GM21717 (cell line): Measurements from ENCODE around the gene CEP152.
"Not testable (repeated sequence)": the region's sequence is repeated elsewhere in the genome, so short reads cannot be mapped to it uniquely, and the experiment has no call there.

Experiments used
- ATAC-seq: cut with Tn5 transposase; IDR thresholded peaks from one replicate; pipeline ENCODE4 v1.9.1; 2021; ENCODE audit warnings: mild to moderate bottlenecking, moderate library complexity; ENCODE audit not compliant: unreplicated experiment

CEP152 gene

DNA sequence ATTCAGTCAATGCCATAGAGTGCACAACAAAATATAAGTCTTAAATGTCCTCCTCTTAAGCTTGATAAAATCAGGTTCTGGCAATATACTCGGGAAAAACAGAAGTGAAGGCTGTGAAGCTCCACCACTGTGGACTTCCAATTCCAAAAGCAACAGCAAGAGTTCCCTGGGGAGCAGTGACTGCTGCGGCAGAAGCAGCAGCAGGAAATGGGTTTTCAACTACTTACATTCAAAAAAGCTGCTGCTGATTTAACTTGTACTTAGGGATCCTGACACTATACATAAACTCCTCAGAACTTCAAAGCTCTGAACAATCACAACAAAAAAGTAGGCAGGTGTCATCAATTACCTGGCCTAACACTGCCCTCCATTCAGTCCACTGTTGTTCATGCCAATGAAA, 4.7 kb downstream of the CEP152 start:
- no peak for ATAC-seq

DNA sequence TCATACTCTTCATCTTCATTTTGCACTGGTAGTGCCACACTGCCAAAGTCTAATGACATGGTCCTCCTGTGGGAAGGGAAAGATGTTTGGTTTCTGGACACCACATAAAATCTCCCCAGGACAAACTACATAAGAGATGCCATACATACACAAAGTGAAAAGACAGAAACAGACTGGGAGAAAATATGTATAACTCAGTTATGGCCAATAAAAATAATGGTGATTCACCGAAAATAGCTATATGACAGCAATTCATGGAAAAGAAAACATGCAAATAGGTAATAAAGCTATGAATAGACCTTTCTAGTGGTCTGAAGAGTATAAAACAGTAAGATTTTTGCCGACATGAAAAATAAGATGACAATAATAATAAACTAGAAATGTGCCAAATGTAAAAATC, 5.3 kb downstream of the CEP152 start:
- ATAC-seq: no peak

DNA sequence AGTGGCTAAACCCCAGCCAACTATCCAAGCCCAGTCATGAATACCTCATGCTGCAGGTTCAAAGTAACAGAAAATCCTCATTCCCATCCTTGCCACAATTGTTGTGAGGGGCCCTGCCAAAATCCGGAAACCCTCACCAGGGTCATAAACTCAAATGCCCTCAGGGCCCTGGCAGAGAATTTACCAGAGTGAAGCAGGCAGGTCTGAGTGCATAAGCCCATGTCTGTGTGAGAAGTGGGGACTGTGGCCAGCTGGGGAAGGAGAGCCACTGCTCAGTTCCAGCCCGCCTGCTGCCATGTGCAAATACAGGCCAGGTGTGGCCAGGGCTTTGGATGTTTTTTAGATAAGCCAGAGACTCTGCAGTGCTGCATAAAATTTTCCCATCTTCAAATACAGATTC, 7.0 kb downstream of the CEP152 start:
- no peak for ATAC-seq

DNA sequence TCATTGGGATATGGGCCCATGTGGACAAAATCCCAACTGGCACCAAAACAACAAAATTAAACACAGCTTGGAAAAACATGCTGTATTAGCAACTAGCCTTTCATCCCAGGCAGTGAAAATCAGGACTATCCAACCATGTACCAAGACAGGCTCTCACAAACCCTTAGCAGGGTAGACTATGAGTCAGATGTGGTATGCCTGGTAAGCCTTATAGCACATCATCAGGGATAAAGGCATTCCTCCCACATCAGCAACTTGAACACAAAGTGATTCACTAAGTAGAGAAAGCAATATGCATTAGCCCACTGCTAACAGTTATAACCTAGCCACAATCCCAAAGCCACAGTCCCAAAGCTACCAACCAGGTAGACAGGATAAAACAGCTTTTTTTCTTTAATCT, 8.0 kb downstream of the CEP152 start:
- no peak for ATAC-seq

DNA sequence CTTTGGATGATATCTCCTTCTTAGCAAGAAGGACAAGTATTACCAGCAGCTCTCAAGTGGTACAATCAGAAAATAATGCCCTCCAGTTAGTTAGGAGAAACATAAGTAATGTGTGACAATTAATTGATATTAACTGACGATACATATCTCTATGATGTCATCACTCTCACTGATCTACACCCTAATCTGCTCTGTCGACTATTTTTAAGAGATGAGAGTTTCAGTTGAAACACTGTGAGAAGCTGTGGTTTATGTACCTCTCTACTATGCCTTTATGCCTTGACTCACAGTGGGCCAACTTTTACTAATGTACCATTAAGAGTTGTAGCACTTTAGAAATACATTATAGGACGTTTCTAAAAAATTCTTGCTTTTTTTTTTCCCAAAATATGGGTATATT, 8.6 kb downstream of the CEP152 start:
- ATAC-seq: no peak

DNA sequence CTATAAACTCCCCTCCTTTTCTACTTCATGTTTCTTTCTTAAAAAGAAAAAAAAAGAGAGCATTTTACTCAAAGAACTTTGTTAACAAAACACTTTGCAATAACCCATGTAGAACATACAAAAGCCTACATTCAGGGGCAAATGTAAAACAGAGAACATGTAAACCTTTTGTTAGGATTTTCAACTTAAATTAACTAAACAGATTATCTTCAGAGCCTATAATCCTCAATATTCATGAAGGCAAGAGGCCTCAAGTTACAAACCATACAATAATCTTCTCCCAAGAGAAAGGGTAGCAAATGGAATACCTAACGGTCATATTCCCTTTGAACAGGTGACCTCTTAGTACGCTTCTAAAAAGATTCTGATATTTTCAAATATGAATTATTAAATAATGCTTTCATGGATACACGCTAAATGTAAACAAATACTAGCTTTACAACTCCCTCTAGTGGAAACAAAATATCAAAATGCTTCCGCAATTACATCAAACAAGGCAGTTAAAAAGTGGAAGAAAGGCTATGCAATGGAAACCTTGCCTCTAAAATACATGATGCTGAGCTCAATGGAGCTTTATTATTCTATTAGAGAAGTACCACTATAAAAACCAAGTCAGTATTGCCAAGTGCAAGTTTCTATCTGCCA, 9.9 kb downstream of the CEP152 start:
- ATAC-seq: no peak

DNA sequence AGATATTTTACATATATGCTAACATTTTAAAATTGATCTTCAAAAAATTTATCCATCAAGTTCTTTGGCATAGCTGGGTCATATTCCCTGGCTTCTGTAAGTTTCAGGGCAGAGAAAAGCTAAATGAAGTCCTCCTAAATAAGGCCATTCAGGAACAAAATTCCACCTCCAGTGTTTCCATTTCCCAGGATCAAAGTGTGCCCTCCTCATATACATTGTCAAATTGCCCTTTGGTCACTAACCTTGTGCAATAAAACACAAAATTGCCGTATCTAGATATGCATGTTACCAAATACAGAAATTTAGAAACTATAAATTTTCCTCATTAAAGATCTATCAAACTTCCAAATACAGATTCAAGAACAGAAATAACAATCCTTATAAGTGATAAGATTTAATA, 10.6 kb downstream of the CEP152 start:
- ATAC-seq: no peak

DNA sequence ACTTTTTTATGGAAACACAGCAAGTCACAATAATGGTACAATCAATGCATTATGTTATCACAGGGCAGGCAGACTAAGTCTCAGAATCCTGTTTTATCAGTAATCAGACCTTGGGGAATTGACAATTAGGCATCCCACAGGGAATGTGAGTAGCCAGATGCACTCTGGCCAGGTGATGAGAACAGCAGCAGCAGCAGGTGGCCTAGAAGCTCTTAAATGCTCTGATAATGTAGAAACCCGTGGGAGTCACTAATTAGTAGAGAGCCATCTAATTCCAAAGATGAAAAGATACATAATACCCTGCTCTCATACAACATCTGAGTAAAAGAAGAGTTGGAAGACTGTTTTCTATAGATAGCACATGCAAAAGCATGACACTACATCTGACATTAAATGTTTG, 12.6 kb downstream of the CEP152 start:
- ATAC-seq: no peak

DNA sequence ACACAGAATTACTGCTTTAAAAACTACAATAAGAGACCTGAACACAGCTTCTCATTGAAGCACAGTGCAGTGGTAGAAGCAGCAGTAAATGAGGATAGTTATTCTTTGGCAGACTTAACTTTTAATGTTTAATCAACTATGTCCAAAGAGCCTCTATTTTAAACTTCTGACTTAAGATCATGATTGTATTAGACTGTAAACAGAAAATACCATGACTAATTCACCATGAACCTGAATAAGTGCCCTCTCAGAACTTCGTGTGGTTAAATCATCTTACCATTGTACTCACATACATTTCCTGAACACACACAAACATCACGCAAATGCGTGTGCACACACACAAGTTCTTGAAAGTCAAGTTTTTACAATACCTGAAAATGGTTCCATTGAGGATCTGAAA, 13.9 kb downstream of the CEP152 start:
- no peak for ATAC-seq

DNA sequence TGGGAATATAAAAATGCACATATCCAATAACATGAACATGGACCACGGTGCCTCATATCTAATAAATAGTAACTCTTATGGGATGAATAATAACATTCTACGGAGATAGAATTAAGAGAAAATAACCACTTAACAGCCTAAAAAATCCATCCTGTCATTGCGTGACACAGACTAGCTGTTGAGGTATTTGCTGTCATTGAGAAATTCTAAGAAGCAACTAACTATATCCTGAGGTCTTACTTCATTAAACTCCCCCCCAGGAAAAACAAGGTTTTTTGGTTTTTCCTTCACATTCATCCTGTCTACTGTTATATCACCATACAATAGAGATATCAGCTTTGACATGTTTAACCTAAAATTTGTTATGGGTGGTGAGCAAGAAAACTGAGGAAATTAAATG, 14.3 kb downstream of the CEP152 start:
- ATAC-seq: no peak

DNA sequence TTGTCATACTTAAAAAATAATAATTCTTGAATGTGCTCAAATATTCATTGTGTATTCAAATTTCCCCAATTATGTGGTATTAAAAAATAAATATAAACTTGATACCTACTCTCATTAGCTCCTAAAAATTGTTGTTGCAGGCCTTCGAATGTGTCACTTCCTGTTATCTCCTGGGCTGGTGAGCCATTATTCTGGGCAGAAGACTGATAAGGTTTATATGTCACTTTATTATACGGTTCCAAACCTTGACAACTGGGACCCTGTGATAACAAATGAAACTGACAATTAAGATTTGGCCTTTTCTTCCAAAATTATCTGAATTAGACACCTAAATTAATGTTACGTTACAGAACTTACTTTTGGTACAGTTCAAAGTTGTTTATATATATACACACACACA, 15.0 kb downstream of the CEP152 start:
- no peak for ATAC-seq

DNA sequence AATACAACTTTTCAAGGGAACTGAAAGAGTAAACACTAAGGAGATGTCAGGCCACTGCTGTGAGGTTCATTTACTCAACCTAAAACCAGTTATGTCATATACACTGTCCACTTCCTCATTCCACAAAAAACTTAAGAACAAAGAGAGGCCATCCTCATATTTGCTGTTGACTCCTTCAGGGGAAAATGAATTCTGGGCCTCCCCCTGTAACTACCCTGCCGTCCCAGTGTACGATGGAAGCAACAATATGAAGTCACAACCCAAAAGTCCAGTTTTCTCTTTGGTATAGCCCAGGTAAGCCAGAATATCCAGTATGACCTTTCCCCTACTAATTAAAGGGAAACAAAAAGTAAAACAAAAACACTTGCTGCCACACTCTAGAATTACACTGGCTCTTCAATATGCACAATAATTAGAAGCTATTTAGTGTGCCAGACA, 16.2 kb downstream of the CEP152 start:
- peak; percentile 94 for ATAC-seq

DNA sequence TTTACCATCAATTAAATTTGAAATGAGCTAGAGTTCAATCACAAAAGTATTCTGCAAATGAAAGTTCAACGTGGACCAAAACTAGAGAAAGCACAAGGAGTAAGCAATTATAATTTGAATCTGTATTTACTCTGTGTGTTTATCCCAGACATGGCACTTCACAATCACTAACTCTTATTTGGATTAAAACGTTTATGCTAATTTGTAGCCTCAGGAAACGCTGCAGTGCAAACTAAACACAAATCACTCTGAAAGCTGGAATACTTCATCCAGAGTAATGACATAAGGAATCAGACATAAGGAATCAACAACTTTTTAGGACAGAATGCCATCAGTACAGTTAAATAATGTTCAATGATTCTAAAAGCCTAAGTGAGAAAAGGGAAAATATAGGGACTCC, 18.5 kb downstream of the CEP152 start:
- no peak for ATAC-seq

DNA sequence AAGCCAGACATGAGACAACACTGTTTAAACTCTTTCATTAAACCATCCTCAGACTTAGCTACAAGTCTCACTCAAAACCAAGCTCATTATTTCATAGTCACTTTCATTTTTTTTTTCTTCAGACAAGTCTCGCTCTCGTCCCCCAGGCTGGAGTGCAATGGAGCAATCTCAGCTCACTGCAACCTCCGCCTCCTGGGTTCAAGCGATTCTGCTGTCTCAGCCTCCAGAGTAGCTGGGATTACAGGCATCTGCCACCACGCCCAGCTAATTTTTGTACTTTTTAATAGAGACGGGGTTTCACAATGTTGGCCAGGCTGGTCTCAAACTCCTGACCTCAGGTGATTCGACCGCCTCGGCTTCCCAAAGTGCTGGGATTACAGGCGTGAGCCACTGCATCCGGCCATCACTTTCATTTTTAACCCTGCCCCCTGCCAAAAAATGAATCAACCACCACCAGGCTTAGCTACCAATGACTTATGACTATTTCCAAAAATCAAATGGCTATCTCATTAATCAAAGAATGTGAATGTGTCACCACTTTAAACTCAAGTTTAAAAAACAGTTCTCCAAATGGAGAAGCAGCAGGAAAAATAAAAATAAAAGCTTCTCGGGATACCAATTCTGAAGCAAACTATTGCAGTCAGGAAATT, 20.3 kb downstream of the CEP152 start:
- ATAC-seq: not testable (repeated sequence)

DNA sequence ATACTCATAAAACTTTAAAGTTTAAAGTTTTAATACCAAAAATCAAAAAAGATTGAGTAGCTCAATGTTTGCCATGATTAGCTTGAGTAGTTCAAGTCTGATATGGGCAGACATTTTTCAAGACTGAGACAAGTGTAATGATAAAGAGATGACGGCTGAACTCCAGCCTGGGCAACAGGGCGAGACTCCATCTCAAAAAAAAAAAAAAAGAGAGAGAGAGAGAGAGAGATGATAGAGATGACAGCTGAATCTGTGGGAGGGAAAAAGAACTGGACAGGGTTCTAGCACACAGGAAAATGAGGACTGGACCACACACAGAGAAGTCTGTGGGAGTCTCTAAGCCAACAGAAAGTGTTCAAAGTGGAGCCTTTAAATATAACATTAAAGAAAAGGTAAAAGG, 25.2 kb downstream of the CEP152 start:
- ATAC-seq: no peak

DNA sequence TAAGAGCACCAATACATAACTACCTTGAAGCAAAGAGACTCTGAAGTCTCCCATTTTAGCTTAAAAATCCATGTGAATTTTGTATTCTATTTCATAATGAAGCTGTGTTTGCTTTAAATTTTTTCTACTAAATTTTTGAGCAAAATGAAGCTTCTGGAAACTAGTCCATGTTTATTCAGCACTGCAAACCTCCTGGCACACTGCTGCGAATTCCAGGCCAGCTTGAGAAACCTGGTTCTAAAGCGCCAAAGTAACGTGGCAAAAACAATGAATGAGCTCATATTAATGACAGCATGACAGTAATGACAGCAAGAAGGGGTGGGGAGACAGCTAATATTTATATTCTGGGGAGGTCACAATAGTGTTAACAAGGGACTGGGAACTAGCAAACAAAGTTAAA, 25.7 kb downstream of the CEP152 start:
- ATAC-seq: no peak

DNA sequence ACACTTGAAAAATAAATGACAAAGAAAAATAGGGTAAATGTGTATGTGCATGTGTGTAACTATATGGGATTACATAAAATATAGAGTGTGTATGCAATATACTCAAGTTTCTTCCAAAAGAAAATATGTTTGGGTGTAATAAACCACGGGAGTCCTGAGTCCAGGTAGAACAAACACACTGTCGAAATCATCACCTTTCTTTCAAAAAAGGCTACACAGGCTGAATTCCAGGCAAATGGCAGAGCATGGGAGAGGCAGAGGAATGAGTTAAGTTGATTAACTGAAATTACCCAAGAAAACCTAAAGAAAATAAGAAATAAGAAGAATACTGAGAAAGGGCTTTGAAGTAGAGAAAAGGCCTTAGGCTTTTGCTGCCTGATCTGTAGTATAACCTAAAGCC, 26.1 kb downstream of the CEP152 start:
- no peak for ATAC-seq

DNA sequence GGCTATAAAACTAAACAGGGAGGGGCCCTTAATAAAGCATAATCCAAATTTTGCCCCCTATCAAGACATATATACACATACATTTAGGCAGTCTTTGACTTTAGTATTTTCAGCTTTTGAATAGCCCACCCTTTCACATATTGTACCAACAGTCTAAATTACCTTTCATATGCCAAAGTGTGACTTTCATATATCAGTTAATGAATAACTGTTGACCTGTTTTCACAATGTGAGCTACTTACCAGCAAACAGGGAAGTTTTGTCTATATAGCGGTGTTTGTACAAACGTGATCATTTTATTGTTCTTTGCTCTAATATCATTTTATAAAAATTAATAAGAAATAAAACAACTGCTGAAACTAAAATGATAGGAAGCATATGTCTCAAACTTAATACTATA, 28.0 kb downstream of the CEP152 start:
- ATAC-seq: no peak

DNA sequence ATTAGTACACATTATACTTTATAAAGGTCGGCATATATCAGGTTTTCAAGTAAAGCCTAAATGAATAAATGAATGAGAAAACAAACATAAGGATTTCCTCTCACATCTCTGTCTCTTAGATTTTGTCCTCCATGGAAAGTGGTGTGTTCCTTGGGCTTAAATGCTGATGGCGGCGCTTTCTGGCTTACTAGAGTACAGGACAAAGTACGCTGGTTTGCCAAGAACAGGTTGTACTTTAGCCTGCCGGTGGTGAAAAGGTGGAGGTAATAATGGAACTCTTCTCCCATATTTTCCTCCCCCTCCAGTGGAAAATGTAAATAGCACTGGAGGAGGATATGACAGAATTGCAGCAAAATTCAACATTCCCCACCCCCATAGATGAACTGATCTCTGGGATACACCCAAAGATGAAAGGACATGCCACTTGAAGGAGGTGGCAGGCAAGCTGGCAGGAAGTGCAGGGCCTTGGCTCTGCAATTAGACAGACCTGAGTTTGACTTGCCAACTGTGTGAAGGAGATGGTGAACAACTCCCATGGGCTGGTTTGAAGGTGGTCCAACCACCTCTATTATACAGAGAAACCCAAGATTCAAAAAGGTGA, 29.3 kb downstream of the CEP152 start:
- no peak for ATAC-seq

DNA sequence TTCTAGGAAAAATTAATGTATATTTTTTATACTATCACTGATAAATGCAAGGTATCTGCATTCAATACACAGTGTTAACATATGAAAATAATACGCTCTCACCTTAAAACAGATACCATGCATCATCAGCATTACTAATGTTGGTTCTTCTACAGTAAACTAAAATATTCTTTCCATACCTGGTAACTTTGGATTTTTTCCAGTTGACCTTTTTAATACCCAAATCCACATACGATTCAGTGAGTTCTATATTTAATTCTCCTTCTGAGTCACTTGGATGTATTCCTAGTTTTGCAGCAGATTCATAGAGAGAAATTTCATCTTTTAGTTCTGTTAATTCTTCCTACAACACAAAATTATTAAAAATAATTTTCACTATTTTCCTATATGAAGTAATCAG, 29.9 kb downstream of the CEP152 start:
- no peak for ATAC-seq

DNA sequence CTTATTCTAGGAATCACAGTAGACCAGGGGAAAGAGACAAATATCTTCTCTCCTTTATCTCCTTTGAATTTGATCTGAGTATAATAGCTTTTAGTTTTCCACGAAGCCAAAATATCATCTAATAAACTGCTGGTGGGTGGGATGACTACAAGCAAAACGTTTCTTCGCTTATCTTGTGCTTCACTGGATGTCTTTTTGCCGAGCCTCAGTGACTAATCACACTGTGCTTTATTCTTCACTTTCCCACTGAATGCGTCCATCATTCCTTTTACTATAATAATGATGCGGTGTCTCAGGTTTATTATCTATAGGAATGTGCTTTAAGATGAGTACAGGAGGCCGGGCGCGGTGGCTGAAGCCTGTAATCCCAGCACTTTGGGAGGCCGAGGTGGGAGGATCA, 32.5 kb downstream of the CEP152 start:
- no peak for ATAC-seq

DNA sequence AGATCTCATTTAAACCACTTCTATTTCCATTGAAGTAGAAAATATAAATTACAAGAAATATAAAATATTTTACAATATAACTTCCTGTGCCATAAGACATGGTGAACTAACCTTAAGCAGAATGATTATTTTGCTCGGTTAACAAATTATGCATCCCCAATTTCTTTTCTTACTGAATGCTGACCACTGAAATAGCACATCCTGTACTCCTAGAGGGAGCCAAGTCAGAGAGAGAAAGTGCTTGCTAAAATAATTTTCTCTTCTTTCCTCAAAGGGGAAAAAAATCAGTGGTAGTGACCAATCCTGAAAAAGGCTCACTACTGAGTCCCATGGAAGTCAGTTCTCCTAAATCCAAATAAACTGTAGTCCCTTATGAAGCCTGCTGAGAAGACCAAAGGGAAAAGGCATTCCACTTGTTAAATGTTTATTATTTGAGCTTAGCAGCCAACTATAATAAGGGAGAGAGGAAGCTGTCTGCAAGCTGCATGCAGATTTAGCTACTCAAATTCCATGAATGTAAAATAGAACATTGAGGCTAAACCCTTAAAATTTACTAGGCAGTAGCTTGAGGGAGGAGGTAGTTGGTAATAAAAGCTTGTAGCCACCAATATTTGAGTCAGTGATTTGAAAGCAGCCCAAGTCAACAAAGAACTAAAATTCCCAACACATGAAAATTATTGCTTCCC, 33.1 kb downstream of the CEP152 start:
- ATAC-seq: no peak
